ENCODE measurements around the gene SYNPO2. TPM values are rescaled to one million over a fixed set of nuclear protein-coding genes. Genes with fewer than 3 reads are reported as not detected.
"Not testable (repeated sequence)": the region's sequence is repeated elsewhere in the genome, so short reads cannot be mapped to it uniquely, and the experiment has no call there.

The SYNPO2 gene
- total and polyA plus RNA-seq, 2 of the 13 experiments (the other 11 are each of a cell fraction or from before 2014, with no cell fraction given), result not detected

- TF ChIP-seq ZBTB40 (IDR thresholded peaks at IDR 0.05), result no peak
- no peak for TF ChIP-seq ZBTB40 (CRISPR knock-in tag; IDR thresholded peaks at IDR 0.05)
- no peak for TF ChIP-seq ZUFSP (CRISPR knock-in tag; IDR thresholded peaks at IDR 0.05; ENCODE audit: borderline replicate concordance)
- TF ChIP-seq JARID2 (CRISPR knock-in tag; IDR thresholded peaks at IDR 0.05; ENCODE audit: insufficient replicate concordance), result no peak
- no peak for TF ChIP-seq ZNF30 (CRISPR knock-in tag; IDR thresholded peaks at IDR 0.05)
These were observed 157.6 kb downstream of the SYNPO2 start (continued) for GRCh38 chr4:119046263-119046662.

- H3K36me3 ChIP-seq (replicated peaks in 1 of 2; ENCODE audit: control insufficient read depth in 1 of 2, insufficient read depth in 2 of 2, low read length in 2 of 2); POLR2A ChIA-PET; H3K27ac ChIP-seq (ENCODE audit: extremely low read length, insufficient read depth, low read length); H3K79me2 ChIP-seq (ENCODE audit: insufficient read depth, low read length); H3K4me1 ChIP-seq (ENCODE audit: insufficient read depth, low read length); ATAC-seq; BruUV-seq (replicated peaks); H2AFZ ChIP-seq (ENCODE audit: low read length); FAIRE-seq; CTCF ChIA-PET (ENCODE audit: low intra/inter-chr PET ratio, low total read pairs); H3K4me2 ChIP-seq (ENCODE audit: low read depth, low read length); H3K4me3 ChIP-seq (replicated peaks in 1 of 3; ENCODE audit: insufficient read depth in 1 of 3, low read depth in 2 of 3, low read length in 3 of 3); DNase-seq (ENCODE audit: low spot score); H4K20me1 ChIP-seq (ENCODE audit: insufficient read depth, low read length); H3K9me3 ChIP-seq (ENCODE audit: low read length); H3K9ac ChIP-seq (ENCODE audit: insufficient read depth, low read depth, low read length); H3K27me3 ChIP-seq (ENCODE audit: control insufficient read depth in 1 of 2, insufficient read depth in 2 of 2, low read length in 2 of 2): not testable (repeated sequence)
- in situ Hi-C loops (cut with HindIII; ENCODE audit: extremely low pct_ligation_motif_present, low pct_unique_long_range_greater_than_20kb) (loop anchor here (10.0 kb wide), 1 partner anchor 168 kb away; the partner anchor contains the start of gene USP53), intact Hi-C loops (cut with micrococcal nuclease; ENCODE audit: unreplicated experiment) (loop anchor here (10.0 kb wide), 1 partner anchor 98 kb away; no protein-coding TSS in a partner anchor)
- WGBS (ENCODE audit: low lambda C conversion rate), result 38% methylated on average over 5 of the region's 5 CpGs
These were observed 158.4 kb downstream of the SYNPO2 start for GRCh38 chr4:119047059-119047458.

Measured in HepG2 (cell line).